Measurements from ENCODE around the gene MDGA2. TPM values are rescaled to one million over a fixed set of nuclear protein-coding genes. Genes with fewer than 3 reads are reported as not detected.

MDGA2 gene
- total and polyA plus RNA-seq, 8 donors, result not detected

- no peaks in the 10 kb centered on the region for H3K9me3 ChIP-seq
- no peaks in the 10 kb centered on the region for H3K36me3 ChIP-seq
- H3K27me3 ChIP-seq, result peaks cover 0 to 3% (median 0%) of the 10 kb centered on the region in 4 donors
- no peak for TF ChIP-seq CTCF (IDR thresholded peaks at IDR 0.05)
- H3K27ac ChIP-seq, result no peak overlapping the region
- no peak overlapping the region for H3K4me3 ChIP-seq
- WGBS, 2 donors, result 18 to 27% methylated on average over 3 of the region's 3 CpGs
- FAIRE-seq (no peak), ATAC-seq (no peak), DNase-seq (no peak)
- H3K4me1 ChIP-seq, result no peaks in the 10 kb centered on the region
- intact Hi-C loops (cut with DNase I), result no loop called here
These were observed 155.0 kb downstream of the MDGA2 start for GRCh38 chr14:47520382-47520781.

- Histone ChIP-seq H3K27ac (no peak overlapping the region), H3K9me3 (no peaks in the 10 kb centered on the region), H3K4me1 (no peaks in the 10 kb centered on the region), H3K4me3 (no peak overlapping the region), H3K27me3 (no peaks in the 10 kb centered on the region), H3K36me3 (no peaks in the 10 kb centered on the region)
- 60 to 61% methylated on average over 2 of the region's 2 CpGs for WGBS, 2 donors
- FAIRE-seq (no peak), ATAC-seq (no peak), DNase-seq (no peak)
- intact Hi-C loops (cut with DNase I), result no loop called here
- no peak for TF ChIP-seq CTCF (IDR thresholded peaks at IDR 0.05)
These were observed 163.6 kb downstream of the MDGA2 start for GRCh38 chr14:47511829-47512228.

- Histone ChIP-seq H3K27me3 (no peaks in the 10 kb centered on the region), H3K4me3 (no peak overlapping the region), H3K4me1 (no peaks in the 10 kb centered on the region), H3K36me3 (no peaks in the 10 kb centered on the region), H3K9me3 (no peaks in the 10 kb centered on the region), H3K27ac (no peak overlapping the region)
- TF ChIP-seq CTCF (IDR thresholded peaks at IDR 0.05), result no peak
- intact Hi-C loops (cut with DNase I), result no loop called here
- no peak for DNase-seq
- 58 to 60% methylated on average over 5 of the region's 5 CpGs for WGBS, 2 donors
- FAIRE-seq, result no peak
- no peak for ATAC-seq
These were observed 165.4 kb downstream of the MDGA2 start for GRCh38 chr14:47509957-47510356.

- ATAC-seq (no peak), FAIRE-seq (no peak), DNase-seq (no peak)
- H3K27me3 ChIP-seq, result no peaks in the 10 kb centered on the region
- 25 to 26% methylated on average over 2 of the region's 2 CpGs for WGBS, 2 donors
- intact Hi-C loops (cut with DNase I), result no loop called here
- no peak for TF ChIP-seq CTCF (IDR thresholded peaks at IDR 0.05)
- H3K4me3 ChIP-seq, result no peak overlapping the region
- H3K36me3 ChIP-seq, result no peaks in the 10 kb centered on the region
- no peaks in the 10 kb centered on the region for H3K9me3 ChIP-seq
- H3K4me1 ChIP-seq, result no peaks in the 10 kb centered on the region
- H3K27ac ChIP-seq, result no peak overlapping the region
These were observed 167.5 kb downstream of the MDGA2 start for GRCh38 chr14:47507861-47508260.

GRCh38 chr14:47500369-47500768 lies 175.0 kb downstream of the MDGA2 start:
- 53 to 61% methylated on average over 1 of the region's 1 CpG for WGBS, 2 donors
- no peak for TF ChIP-seq CTCF (IDR thresholded peaks at IDR 0.05)
- H3K4me1 ChIP-seq, result no peaks in the 10 kb centered on the region
- H3K27ac ChIP-seq, result no peak overlapping the region
- no peaks in the 10 kb centered on the region for H3K27me3 ChIP-seq
- intact Hi-C loops (cut with DNase I), result no loop called here
- no peak for ATAC-seq
- no peaks in the 10 kb centered on the region for H3K9me3 ChIP-seq
- no peak for FAIRE-seq
- H3K36me3 ChIP-seq, result no peaks in the 10 kb centered on the region
- no peak for DNase-seq
- H3K4me3 ChIP-seq, result no peak overlapping the region
